NCI-H748 (cell line): ENCODE data around the gene PRKCD.

Experiments used
- DNase-seq: peaks from one replicate; lab custom pipeline; 2025; ENCODE audit not compliant: unreplicated experiment; lab: John Stamatoyannopoulos, UW

PRKCD gene

GRCh38 chr3:53230789-53231188 is 69.8 kb downstream of the PRKCD start:
- no peak for DNase-seq

DNA sequence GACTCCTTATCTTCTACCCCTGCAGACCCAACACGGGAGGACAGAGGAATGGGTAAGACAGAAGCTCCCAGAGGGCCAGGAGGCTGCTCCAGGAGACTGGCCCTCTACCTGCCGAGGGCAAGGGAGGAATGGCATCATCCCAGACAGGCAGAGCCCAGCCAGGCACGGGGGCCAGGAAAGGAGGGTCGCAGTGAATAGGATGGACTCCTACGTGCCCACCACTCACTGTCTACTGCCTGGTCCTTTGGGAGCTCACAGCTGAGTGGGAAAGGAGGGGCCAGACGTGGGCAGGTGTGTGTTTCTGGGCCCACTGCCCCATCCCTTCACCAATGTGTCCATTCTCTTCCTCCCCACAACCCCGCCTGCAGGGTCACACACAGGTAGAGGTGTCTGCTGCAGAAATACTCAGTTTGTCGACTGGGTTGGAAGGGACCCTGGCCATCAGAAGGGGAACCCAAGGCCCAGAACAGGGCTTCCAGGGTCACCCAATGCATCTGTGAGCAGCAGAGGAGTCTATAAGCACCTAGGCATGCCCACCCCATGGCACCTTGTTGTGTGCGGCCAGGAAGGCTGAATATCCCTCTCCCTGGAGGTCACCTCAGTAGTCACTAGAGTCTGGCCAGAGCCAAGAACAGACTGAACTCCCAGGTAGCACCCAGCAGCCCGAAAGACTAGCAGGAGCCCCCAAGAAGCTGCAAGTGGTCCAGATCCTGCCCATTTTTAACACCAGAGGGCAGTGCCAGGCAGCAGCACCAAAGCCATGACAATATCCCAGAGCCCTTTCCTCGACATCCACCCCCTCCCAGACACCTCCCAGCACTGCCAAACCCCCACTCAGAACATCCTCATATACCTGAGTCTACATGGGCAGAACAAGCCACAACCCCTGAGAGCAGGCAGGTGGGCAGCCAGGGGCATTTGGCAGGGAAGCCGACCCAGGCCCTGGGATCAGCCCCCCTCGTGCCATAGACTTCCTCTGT is 70.8 kb downstream of the PRKCD start:
- no peak for DNase-seq

DNA sequence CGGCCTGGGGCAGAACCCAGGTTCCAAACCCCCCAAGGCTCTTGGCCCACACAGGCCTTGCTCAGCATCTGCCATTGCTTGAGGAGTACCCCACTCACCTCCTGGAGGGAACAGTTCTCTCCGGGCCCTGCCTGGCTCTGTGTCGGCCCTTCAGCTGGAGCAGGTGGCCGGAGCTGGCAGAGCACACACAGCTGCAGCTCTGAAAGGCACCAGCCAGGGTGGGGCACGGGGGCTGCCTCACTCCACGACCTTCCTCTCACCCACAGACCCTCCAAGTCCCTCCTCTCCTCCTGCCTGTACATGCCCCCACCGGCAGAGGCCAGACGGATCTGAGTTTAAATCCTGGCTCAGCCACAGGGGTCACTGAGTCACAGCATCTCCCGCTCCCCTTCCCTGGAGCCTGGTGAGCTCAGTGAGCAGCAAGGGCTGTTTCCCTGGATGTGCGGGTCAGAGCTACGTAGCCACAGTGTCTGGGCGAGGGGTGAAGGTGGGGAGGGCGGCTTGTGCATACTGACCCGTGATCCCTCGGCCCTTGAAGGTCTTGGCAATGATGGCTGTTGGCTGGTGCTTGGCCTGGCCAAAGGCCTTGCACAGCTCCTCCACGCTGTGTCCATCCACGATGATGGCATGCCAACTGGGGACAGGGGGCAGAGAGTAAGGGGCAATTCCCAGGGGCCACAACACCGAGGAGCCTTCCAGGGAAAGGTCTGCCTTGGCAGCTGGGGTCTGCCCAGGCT is 71.8 kb downstream of the PRKCD start:
- DNase-seq: no peak

- DNase-seq: no peak
Measured at GRCh38 chr3:53234130-53234840, 73.3 kb downstream of the PRKCD start.

DNA sequence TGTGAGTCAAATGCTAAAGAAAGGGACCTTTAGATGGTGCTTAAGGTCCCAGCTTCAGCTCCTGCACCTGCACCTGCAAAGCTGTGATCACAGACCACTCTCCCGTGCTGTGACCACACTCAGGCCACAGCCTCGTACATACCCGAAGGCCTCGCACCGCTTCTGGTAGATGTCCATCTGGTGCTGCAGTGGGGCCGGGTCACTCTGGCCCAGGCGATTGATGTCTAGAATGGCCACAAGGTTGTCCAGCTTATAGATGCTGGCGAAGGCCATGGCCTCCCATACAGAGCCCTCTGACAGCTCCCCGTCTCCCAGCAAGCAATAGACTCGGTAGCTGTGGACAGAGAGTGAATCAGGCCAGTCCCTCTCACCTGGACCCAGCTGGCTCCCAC is 73.8 kb downstream of the PRKCD start:
- DNase-seq: no peak

- DNase-seq: no peak
Measured at GRCh38 chr3:53235545-53235944, 74.5 kb downstream of the PRKCD start.

GRCh38 chr3:53236112-53236841 is 75.3 kb downstream of the PRKCD start:
- DNase-seq: no peak

GRCh38 chr3:53238051-53238850 is 77.2 kb downstream of the PRKCD start:
- no peak for DNase-seq

DNA sequence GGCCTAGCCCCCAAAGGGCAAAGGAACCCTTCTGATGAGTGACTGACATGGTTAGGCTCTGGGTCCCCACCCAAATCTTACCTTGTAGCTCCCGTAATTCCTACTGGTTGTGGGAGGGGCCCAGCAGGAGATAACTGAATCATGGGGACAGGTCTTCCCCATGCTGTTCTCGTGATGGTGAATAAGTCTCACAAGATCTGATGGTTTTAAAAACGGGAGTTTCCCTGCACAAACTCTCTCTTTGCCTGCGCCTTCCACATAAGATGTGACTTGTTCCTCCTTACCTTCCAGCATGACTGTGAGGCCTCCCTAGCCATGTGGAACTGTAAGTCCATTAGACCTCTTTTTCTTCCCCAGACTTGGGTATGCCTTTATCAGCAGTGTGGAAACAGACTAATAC is 77.9 kb downstream of the PRKCD start:
- DNase-seq: no peak

DNA sequence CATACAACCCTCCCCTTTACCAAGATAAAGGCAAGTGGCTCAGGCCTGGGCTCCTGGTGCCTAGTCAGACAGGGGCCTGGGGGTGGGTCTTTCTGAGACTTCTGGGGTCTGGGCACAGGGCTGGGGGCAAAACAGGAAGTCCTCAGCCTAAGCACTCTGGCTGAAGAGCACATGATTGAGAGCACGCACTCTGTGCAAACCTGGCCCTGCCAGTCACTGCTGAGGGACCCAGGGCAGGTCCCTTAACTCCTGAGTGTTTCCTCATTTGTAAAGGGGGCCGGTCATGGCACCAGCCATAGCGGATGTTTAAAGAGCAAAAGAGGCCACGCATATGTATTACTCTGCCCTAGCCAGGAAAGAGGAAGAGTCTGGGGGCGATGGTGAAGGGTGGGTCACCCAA is 78.8 kb downstream of the PRKCD start:
- no peak for DNase-seq

DNA sequence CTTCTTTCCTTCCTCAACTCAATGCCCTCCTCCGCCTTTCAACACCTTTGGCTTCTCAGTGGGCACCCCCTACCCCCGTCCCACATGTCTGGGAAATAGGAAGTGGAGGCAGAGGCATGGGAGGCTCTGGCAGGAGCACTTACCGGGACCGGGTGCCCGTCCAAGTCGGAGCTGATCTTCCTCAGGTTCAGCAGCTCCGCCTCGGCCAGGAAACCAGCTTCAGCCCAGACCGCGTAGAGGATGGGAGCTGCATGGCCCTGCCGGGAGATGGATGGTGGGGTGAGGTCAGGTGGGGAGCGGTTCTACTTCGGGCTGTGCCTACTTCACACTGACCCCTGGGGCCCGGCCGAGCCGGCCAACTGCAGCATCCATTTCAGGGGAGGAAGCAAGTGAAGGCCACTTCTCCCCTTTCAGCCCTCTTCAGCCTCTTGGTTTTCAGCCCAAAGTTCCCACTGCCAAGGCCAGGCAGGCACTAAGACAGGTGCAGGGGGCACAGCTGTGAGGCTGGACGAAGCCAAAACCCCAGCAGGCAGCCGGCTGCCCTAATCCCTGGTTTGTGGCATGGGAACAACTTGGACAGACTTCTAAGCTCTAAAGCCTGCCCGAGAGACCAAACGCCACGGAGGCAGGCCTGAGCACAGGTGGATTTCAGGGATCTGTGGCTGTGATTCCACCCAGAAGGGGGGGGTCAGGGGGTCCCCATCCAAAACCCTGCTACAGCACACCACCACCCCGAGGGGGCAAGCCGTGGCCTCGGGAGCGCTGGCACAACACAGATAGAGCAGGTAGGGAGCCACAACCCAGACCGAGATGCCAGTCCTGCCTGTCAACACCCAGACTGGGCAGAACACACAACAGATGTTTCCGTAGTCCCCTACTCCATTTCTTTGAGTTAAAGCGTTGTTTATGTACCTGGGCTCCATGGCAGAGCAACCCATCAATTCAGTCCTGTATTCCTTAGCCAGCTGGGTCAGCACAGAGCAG is 80.3 kb downstream of the PRKCD start:
- no peak for DNase-seq

GRCh38 chr3:53242155-53242554 is 81.1 kb downstream of the PRKCD start:
- DNase-seq: no peak
